Left colon (tissue), 2 donors: ENCODE measurements around the gene NBPF26. TPM values are rescaled to one million over a fixed set of nuclear protein-coding genes. Genes with fewer than 3 reads are reported as not detected.
"Not testable (repeated sequence)": the region's sequence is repeated elsewhere in the genome, so short reads cannot be mapped to it uniquely, and the experiment has no call there.

Experiments used
- ATAC-seq: fragments of 200-7000 bp; cut with Tn5 transposase; one replicate; pipeline ENCODE4 v1.9.1; 2020; ENCODE audit warnings: mild to moderate bottlenecking, moderate library complexity
- DNase-seq, 2 donors: peaks; one replicate each; pipeline ENCODE4 v3.0.0-alpha.2; 2020
- intact Hi-C, 2 donors: fragments of 100-400 bp; cut with DNase I in 1 of 2; cut with micrococcal nuclease in 1 of 2; formaldehyde crosslinking; loops; one replicate each; pipeline versions ENCODE4 v1.11.2 to v1.14.0; 2022; cut with DNase I, micrococcal nuclease
- total RNA-seq, 2 donors: library from RNA; stranded (reverse); fragmentation: NEBNext Ultra II Directional; extraction: Animal tissue kit (Norgen Biotek cat#: 25700); gene quantifications; one replicate each; pipeline ENCODE4 v1.2.1, GENCODE V29; 2021
- donor health status: DM: no; HTN: no; CAD: no.
- donor health status: DM: yes; HTN: yes; CAD: no.

NBPF26 gene
- total RNA-seq, 2 donors from 2014 or later = 11.6 to 14.4 TPM

- DNase-seq = peak in 1 of 2 donors; percentile 6
- ATAC-seq = peak; percentile 17
- intact Hi-C loops = not testable (repeated sequence)
Observed at GRCh38 chr1:120849400-120850286, 125.9 kb downstream of the NBPF26 start.

- ATAC-seq, DNase-seq, intact Hi-C loops: not testable (repeated sequence)
Observed at GRCh38 chr1:120850287-120850536, 126.5 kb downstream of the NBPF26 start.

- ATAC-seq (peak; percentile 83), DNase-seq (peak; percentile 68 to 92)
- intact Hi-C loops = not testable (repeated sequence)
Observed at GRCh38 chr1:120850537-120851421, 127.0 kb downstream of the NBPF26 start.

- DNase-seq, intact Hi-C loops, ATAC-seq: not testable (repeated sequence)
Observed at GRCh38 chr1:120858144-120858543, 134.4 kb downstream of the NBPF26 start.

GRCh38 chr1:120859615-120860234 lies 136.0 kb downstream of the NBPF26 start:
- DNase-seq, ATAC-seq, intact Hi-C loops: not testable (repeated sequence)

- intact Hi-C loops, DNase-seq, ATAC-seq: not testable (repeated sequence)
Observed at GRCh38 chr1:120878206-120878605, 154.5 kb downstream of the NBPF26 start.

GRCh38 chr1:120880056-120880455 lies 156.3 kb downstream of the NBPF26 start:
- DNase-seq, ATAC-seq, intact Hi-C loops: not testable (repeated sequence)

GRCh38 chr1:120881934-120882333 lies 158.2 kb downstream of the NBPF26 start:
- intact Hi-C loops, DNase-seq, ATAC-seq: not testable (repeated sequence)

Other genes starting within 250 kb of the NBPF26 start
- gene PPIAL4A, start 165.8 kb downstream of the NBPF26 start, total RNA-seq = not detected